H7 (cell line): ENCODE data around the gene LINS1. TPM values are rescaled to one million over a fixed set of nuclear protein-coding genes. Genes with fewer than 3 reads are reported as not detected.

Source experiments
- DNase-seq: peaks from one replicate; pipeline ENCODE4 v3.0.0; 2012
- H3K27me3 ChIP-seq: 2 replicates; pipeline ENCODE4 v1.6.0; 2011; ENCODE audit warnings: mild to moderate bottlenecking, low read length; ENCODE audit not compliant: control insufficient read depth, insufficient read depth
- H3K36me3 ChIP-seq: replicated peaks from 2 replicates; pipeline ENCODE4 v1.5.1; 2011; ENCODE audit warnings: low read length; ENCODE audit not compliant: control insufficient read depth, insufficient read depth
- H3K4me3 ChIP-seq: 2 replicates; pipeline ENCODE4 v1.5.1; 2011; ENCODE audit warnings: low read depth, mild to moderate bottlenecking, control low read depth, low read length, moderate library complexity; ENCODE audit not compliant: insufficient read depth
- total RNA-seq: library from RNA; depleted of rRNA; stranded (reverse); fragments of >200 nt; shearing (Covaris generic); gene quantifications from 2 replicates; pipeline ENCODE4 v1.2.3, GENCODE V29; 2014; rRNA removed

Gene LINS1
- total RNA-seq, 1 experiment from 2014 or later: 9.5 TPM

GRCh38 chr15:100521907-100522306, 80.1 kb downstream of the LINS1 start:
- no peak overlapping the region for H3K4me3 ChIP-seq
- no peak for DNase-seq
- no peaks in the 10 kb centered on the region for H3K36me3 ChIP-seq
- no peaks in the 10 kb centered on the region for H3K27me3 ChIP-seq

GRCh38 chr15:100520132-100520921, 81.7 kb downstream of the LINS1 start:
- Histone ChIP-seq H3K27me3 (no peaks in the 10 kb centered on the region), H3K4me3 (no peak overlapping the region), H3K36me3 (no peaks in the 10 kb centered on the region)
- DNase-seq: no peak

- Histone ChIP-seq H3K4me3 (no peak overlapping the region), H3K36me3 (no peaks in the 10 kb centered on the region)
- no peak for DNase-seq
Observed at GRCh38 chr15:100517846-100518245, 84.1 kb downstream of the LINS1 start.

More at GRCh38 chr15:100517846-100518245, 84.1 kb downstream of the LINS1 start:
- no peaks in the 10 kb centered on the region for H3K27me3 ChIP-seq

Other genes with a start within 250 kb of the LINS1 start
- 0.11 and 1.9 TPM in 2 replicates for gene CERS3, start 73.2 kb downstream of the LINS1 start, total RNA-seq
- gene ASB7, start 405 bp upstream of the LINS1 start, total RNA-seq: 8.3 and 13.2 TPM in 2 replicates